ENCODE measurements around the gene STEAP3. TPM values are rescaled to one million over a fixed set of nuclear protein-coding genes. Genes with fewer than 3 reads are reported as not detected.

STEAP3 gene
- total RNA-seq, 1 donor from 2014 or later: 8.9 TPM

DNA sequence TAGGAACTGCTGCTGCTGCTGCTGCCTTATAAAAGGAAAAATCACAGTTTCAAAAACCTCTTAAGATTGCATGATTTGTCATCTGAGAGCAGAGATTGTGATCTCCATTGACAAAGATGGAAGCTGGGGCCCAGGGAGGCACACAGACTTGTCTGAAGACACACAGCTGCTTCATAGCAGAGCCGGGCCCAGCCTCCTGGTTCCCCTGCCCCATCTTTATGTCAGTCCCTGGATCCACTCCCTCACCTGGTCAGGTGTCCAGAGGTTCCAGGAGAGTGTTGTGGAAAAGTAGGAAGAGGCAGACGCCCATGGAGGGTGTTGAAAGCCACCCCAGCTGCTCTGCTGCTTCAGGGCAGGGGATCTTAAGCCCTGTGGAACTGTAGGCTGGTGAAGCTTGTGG is 20.0 kb downstream of the STEAP3 start:
- peak overlapping the region; percentile 80 for H3K27ac ChIP-seq (ENCODE audit: low read depth, low read length)
- peak overlapping the region in 2 of 3 donors; percentile 50 to 60 for H3K9ac ChIP-seq (ENCODE audit: low read depth in 1 of 3, low read length in 3 of 3)
- H3K36me3 ChIP-seq (ENCODE audit: control insufficient read depth in 3 of 3, insufficient read depth in 3 of 3, low read length in 3 of 3): peaks cover 32 to 33% (median 33%) of the 10 kb centered on the region in 3 donors
- H3K27me3 ChIP-seq (ENCODE audit: control insufficient read depth in 3 of 3, insufficient read depth in 3 of 3, low read length in 3 of 3): no peaks in the 10 kb centered on the region
- peaks cover 26 to 62% (median 43%) of the 10 kb centered on the region in 3 donors for H3K4me1 ChIP-seq (ENCODE audit: control insufficient read depth in 3 of 3, insufficient read depth in 3 of 3, low read length in 3 of 3)
- H3K4me3 ChIP-seq (ENCODE audit: low read length in 3 of 3): no peak overlapping the region
- H3K9me3 ChIP-seq (ENCODE audit: control insufficient read depth in 3 of 3, low read length in 3 of 3): no peaks in the 10 kb centered on the region

DNA sequence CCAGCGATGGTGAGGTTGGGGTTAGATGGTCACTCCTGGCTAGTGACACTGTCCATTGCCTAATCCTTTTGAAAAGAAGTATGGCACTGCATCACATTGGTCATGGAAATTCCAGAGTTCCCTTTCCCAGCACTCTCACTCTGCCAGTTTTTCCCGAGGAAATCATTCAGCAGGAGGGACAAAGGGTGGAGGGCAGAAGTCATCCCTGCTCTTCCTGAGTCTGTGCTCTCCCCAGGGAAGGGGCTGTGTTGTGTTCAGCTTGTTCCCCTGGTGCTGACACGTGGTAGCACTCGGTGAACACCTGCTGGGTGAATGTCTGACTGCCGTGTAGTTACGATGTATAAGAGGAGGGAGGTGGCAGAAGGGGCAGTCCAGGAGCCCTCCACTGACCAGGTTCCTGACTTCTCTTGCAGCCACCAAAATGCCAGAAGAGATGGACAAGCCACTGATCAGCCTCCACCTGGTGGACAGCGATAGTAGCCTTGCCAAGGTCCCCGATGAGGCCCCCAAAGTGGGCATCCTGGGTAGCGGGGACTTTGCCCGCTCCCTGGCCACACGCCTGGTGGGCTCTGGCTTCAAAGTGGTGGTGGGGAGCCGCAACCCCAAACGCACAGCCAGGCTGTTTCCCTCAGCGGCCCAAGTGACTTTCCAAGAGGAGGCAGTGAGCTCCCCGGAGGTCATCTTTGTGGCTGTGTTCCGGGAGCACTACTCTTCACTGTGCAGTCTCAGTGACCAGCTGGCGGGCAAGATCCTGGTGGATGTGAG is 21.6 kb downstream of the STEAP3 start:
- Histone ChIP-seq H3K36me3 (ENCODE audit: control insufficient read depth in 3 of 3, insufficient read depth in 3 of 3, low read length in 3 of 3) (peaks cover 42 to 45% (median 43%) of the 10 kb centered on the region in 3 donors), H3K27ac (ENCODE audit: low read depth, low read length) (no peak overlapping the region)

DNA sequence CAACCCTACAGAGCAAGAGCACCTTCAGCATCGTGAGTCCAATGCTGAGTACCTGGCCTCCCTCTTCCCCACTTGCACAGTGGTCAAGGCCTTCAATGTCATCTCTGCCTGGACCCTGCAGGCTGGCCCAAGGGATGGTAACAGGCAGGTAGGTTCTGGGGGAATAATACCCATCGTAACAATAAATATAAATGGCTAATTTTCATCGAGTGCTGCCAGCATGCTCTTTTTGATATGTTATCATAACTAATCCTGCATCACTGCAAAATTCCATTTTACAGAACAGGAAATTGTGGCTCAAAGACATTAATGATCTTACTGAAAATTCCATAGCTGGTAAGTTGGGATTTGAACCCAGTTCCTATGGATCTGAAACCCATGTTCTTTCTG is 22.2 kb downstream of the STEAP3 start:
- H3K4me3 ChIP-seq (ENCODE audit: low read length in 3 of 3): no peak overlapping the region
- H3K36me3 ChIP-seq (ENCODE audit: control insufficient read depth in 3 of 3, insufficient read depth in 3 of 3, low read length in 3 of 3): peaks cover 44 to 50% (median 44%) of the 10 kb centered on the region in 3 donors
- H3K9ac ChIP-seq (ENCODE audit: low read depth in 1 of 3, low read length in 3 of 3): no peak overlapping the region
- H3K27me3 ChIP-seq (ENCODE audit: control insufficient read depth in 3 of 3, insufficient read depth in 3 of 3, low read length in 3 of 3): no peaks in the 10 kb centered on the region
- H3K27ac ChIP-seq (ENCODE audit: low read depth, low read length): no peak overlapping the region
- no peaks in the 10 kb centered on the region for H3K9me3 ChIP-seq (ENCODE audit: control insufficient read depth in 3 of 3, low read length in 3 of 3)
- peaks cover 21 to 48% (median 31%) of the 10 kb centered on the region in 3 donors for H3K4me1 ChIP-seq (ENCODE audit: control insufficient read depth in 3 of 3, insufficient read depth in 3 of 3, low read length in 3 of 3)

More for the DNA sequence above, 21.6 kb downstream of the STEAP3 start:
- Histone ChIP-seq H3K9ac (ENCODE audit: low read depth in 1 of 3, low read length in 3 of 3) (no peak overlapping the region), H3K4me3 (ENCODE audit: low read length in 3 of 3) (no peak overlapping the region), H3K4me1 (ENCODE audit: control insufficient read depth in 3 of 3, insufficient read depth in 3 of 3, low read length in 3 of 3) (peaks cover 23 to 53% (median 36%) of the 10 kb centered on the region in 3 donors), H3K9me3 (ENCODE audit: control insufficient read depth in 3 of 3, low read length in 3 of 3) (no peaks in the 10 kb centered on the region), H3K27me3 (ENCODE audit: control insufficient read depth in 3 of 3, insufficient read depth in 3 of 3, low read length in 3 of 3) (no peaks in the 10 kb centered on the region)

DNA sequence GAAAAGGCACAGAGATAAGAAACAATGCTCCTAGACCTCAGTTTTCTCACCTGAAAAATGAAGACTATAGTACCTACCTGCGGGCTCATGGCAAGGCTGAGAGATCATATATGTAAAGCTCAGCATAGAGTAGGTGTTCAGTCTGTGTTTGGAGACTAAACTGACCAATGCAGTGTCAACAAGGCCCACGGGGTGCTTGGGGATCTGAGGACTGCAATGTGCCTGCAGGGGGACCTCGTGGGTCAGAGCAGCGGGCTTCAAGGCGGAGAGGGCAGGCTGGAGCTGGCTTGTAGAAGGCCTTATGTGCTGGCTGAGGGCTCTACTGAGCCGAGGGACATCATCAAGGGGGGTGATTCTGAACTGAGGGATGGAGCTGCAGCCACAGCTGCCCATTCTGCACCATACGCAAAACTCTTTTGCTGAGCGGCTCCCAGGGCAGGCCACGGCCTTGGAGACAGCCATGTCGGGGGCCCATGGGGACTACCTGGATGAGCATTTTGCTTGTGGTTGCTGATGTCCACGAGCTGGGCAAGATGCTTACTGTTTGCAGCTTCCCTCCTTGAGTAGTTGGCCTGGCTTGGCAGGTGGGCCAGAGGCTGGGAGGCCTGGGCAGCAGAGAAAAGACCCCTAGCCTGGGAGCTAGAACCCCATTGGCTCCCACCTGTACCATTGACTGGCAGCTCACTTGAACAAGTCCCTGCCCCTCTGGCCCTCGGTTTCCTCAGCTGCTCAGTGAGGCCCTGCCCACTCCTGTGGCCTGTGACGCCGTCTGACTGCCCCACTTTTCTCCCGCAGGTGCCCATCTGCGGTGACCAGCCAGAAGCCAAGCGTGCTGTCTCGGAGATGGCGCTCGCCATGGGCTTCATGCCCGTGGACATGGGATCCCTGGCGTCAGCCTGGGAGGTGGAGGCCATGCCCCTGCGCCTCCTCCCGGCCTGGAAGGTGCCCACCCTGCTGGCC is 23.5 kb downstream of the STEAP3 start:
- H3K4me1 ChIP-seq (ENCODE audit: control insufficient read depth in 3 of 3, insufficient read depth in 3 of 3, low read length in 3 of 3): peaks cover 20 to 48% (median 28%) of the 10 kb centered on the region in 3 donors
- peaks cover 49 to 56% (median 55%) of the 10 kb centered on the region in 3 donors for H3K36me3 ChIP-seq (ENCODE audit: control insufficient read depth in 3 of 3, insufficient read depth in 3 of 3, low read length in 3 of 3)
- H3K4me3 ChIP-seq (ENCODE audit: low read length in 3 of 3): no peak overlapping the region
- no peaks in the 10 kb centered on the region for H3K27me3 ChIP-seq (ENCODE audit: control insufficient read depth in 3 of 3, insufficient read depth in 3 of 3, low read length in 3 of 3)
- H3K9ac ChIP-seq (ENCODE audit: low read depth in 1 of 3, low read length in 3 of 3): no peak overlapping the region
- no peaks in the 10 kb centered on the region for H3K9me3 ChIP-seq (ENCODE audit: control insufficient read depth in 3 of 3, low read length in 3 of 3)
- H3K27ac ChIP-seq (ENCODE audit: low read depth, low read length): no peak overlapping the region

DNA sequence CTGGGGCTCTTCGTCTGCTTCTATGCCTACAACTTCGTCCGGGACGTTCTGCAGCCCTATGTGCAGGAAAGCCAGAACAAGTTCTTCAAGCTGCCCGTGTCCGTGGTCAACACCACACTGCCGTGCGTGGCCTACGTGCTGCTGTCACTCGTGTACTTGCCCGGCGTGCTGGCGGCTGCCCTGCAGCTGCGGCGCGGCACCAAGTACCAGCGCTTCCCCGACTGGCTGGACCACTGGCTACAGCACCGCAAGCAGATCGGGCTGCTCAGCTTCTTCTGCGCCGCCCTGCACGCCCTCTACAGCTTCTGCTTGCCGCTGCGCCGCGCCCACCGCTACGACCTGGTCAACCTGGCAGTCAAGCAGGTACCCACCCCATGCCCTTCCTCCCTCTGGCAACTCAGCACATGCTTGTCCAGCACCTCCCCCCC is 24.2 kb downstream of the STEAP3 start:
- H3K27me3 ChIP-seq (ENCODE audit: control insufficient read depth in 3 of 3, insufficient read depth in 3 of 3, low read length in 3 of 3): no peaks in the 10 kb centered on the region
- no peaks in the 10 kb centered on the region for H3K9me3 ChIP-seq (ENCODE audit: control insufficient read depth in 3 of 3, low read length in 3 of 3)
- peaks cover 24 to 48% (median 28%) of the 10 kb centered on the region in 3 donors for H3K4me1 ChIP-seq (ENCODE audit: control insufficient read depth in 3 of 3, insufficient read depth in 3 of 3, low read length in 3 of 3)
- H3K36me3 ChIP-seq (ENCODE audit: control insufficient read depth in 3 of 3, insufficient read depth in 3 of 3, low read length in 3 of 3): peaks cover 49 to 60% (median 57%) of the 10 kb centered on the region in 3 donors
- H3K9ac ChIP-seq (ENCODE audit: low read depth in 1 of 3, low read length in 3 of 3): no peak overlapping the region
- no peak overlapping the region for H3K27ac ChIP-seq (ENCODE audit: low read depth, low read length)
- H3K4me3 ChIP-seq (ENCODE audit: low read length in 3 of 3): no peak overlapping the region

DNA sequence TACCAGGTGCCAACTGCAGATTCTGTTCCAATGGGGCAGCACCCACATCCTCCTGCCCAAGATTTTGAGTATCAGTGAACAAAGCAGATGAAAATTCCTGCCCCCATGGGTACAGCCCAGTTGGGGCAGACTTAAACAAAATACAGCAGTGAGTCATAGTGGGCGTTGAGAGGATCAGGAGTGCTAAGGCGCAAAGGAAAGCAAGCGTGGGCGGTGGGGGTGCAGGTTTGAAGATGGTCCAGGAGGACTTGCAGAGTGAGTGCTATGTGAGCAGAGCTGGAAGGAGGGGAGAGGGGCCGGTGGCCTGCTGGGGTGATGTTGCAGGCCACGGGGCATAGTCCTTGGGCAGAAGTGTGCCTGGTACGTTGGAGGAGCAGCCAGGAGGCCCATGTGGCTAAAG is 24.7 kb downstream of the STEAP3 start:
- H3K9me3 ChIP-seq (ENCODE audit: control insufficient read depth in 3 of 3, low read length in 3 of 3): no peaks in the 10 kb centered on the region
- no peak overlapping the region for H3K9ac ChIP-seq (ENCODE audit: low read depth in 1 of 3, low read length in 3 of 3)
- H3K27me3 ChIP-seq (ENCODE audit: control insufficient read depth in 3 of 3, insufficient read depth in 3 of 3, low read length in 3 of 3): no peaks in the 10 kb centered on the region
- no peak overlapping the region for H3K27ac ChIP-seq (ENCODE audit: low read depth, low read length)
- peaks cover 49 to 64% (median 57%) of the 10 kb centered on the region in 3 donors for H3K36me3 ChIP-seq (ENCODE audit: control insufficient read depth in 3 of 3, insufficient read depth in 3 of 3, low read length in 3 of 3)
- H3K4me1 ChIP-seq (ENCODE audit: control insufficient read depth in 3 of 3, insufficient read depth in 3 of 3, low read length in 3 of 3): peaks cover 24 to 48% (median 27%) of the 10 kb centered on the region in 3 donors
- no peak overlapping the region for H3K4me3 ChIP-seq (ENCODE audit: low read length in 3 of 3)

DNA sequence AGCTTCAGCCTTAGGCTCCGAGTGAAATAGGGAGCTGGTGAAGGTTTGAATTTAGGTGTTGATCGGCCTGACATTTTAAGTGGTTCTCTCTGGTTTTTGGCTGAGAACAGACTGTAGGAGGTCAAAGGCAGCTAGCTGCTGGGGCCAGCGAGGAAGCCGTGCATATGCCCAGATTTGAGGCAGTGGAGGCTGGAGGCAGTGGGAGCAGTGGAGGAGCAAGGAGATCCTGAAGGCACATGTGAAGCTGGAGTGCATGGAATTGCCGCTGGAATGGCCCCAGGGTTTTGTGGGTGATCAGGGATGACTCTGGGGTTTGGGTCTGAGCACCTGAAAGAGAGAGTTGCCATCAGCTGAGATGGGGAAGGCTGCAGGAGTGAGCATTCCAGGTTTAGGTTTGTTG is 25.1 kb downstream of the STEAP3 start:
- Histone ChIP-seq H3K9ac (ENCODE audit: low read depth in 1 of 3, low read length in 3 of 3) (no peak overlapping the region), H3K27ac (ENCODE audit: low read depth, low read length) (no peak overlapping the region), H3K9me3 (ENCODE audit: control insufficient read depth in 3 of 3, low read length in 3 of 3) (no peaks in the 10 kb centered on the region), H3K36me3 (ENCODE audit: control insufficient read depth in 3 of 3, insufficient read depth in 3 of 3, low read length in 3 of 3) (peaks cover 47 to 64% (median 57%) of the 10 kb centered on the region in 3 donors), H3K4me3 (ENCODE audit: low read length in 3 of 3) (no peak overlapping the region), H3K27me3 (ENCODE audit: control insufficient read depth in 3 of 3, insufficient read depth in 3 of 3, low read length in 3 of 3) (no peaks in the 10 kb centered on the region), H3K4me1 (ENCODE audit: control insufficient read depth in 3 of 3, insufficient read depth in 3 of 3, low read length in 3 of 3) (peaks cover 24 to 43% (median 26%) of the 10 kb centered on the region in 3 donors)

DNA sequence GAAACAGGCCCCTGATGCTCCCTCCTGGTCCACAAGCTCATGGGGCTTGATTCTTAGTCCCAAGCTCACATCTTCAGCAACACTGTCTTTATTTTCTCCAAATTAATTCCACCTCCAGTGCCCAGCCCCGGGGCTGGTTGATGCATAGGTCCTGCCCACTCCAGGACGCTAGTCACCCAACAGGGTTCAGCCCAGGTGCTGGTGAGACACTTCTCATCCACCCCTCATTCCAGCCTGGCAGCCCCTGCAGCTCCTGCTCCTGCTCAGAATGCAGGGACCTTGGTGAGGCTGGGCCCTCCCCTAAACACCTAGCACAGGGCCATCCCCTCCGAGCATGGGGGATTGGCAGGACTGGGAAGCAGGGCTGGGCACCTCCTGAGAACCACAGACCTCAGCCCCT is 25.7 kb downstream of the STEAP3 start:
- Histone ChIP-seq H3K36me3 (ENCODE audit: control insufficient read depth in 3 of 3, insufficient read depth in 3 of 3, low read length in 3 of 3) (peaks cover 48 to 64% (median 61%) of the 10 kb centered on the region in 3 donors), H3K9me3 (ENCODE audit: control insufficient read depth in 3 of 3, low read length in 3 of 3) (no peaks in the 10 kb centered on the region), H3K27ac (ENCODE audit: low read depth, low read length) (no peak overlapping the region), H3K27me3 (ENCODE audit: control insufficient read depth in 3 of 3, insufficient read depth in 3 of 3, low read length in 3 of 3) (no peaks in the 10 kb centered on the region), H3K4me1 (ENCODE audit: control insufficient read depth in 3 of 3, insufficient read depth in 3 of 3, low read length in 3 of 3) (peaks cover 24 to 42% (median 25%) of the 10 kb centered on the region in 3 donors), H3K4me3 (ENCODE audit: low read length in 3 of 3) (no peak overlapping the region), H3K9ac (ENCODE audit: low read depth in 1 of 3, low read length in 3 of 3) (peak overlapping the region in 1 of 3 donors; percentile 33)

DNA sequence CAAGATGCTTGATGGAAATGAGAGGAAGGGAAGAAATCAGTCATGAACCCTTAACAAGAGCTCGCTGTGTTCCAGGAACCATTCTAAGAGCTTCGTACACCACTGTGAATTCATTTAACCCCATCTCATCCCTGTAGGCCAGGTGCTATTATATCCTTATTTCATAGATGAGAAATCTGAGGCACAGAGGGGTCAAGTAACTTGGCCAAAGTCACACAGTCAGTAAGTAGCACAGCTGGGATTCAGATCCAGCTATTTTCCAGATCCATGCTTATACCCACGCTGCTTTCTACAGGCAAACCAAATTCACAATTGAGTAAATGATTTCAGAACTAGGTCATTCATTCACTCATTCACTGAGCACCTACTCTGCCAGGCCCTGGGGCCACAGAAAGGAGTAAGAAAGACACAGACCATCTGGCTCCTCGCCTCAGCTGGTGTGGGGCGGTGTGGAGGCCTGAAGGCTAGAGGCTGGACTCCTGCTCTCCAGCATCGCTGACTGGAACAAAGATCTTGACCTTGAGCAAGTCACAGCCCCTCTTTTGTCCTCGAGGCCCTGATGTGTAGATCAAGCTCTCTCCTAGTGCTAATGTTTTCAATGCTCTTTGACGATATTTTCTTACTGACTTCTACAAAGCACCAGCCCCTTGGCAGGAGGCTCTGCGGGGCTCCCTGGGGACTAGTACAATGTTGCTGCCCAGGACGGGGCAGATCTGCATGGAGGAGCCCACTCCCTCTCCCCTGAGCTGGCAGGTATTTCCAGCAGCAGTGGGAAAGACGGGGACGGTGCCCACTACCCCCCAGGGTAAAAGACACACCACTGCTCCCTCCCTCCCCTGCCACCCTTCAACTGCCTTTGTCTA is 26.5 kb downstream of the STEAP3 start:
- H3K27ac ChIP-seq (ENCODE audit: low read depth, low read length): no peak overlapping the region
- peaks cover 23 to 37% (median 24%) of the 10 kb centered on the region in 3 donors for H3K4me1 ChIP-seq (ENCODE audit: control insufficient read depth in 3 of 3, insufficient read depth in 3 of 3, low read length in 3 of 3)
- H3K27me3 ChIP-seq (ENCODE audit: control insufficient read depth in 3 of 3, insufficient read depth in 3 of 3, low read length in 3 of 3): no peaks in the 10 kb centered on the region
- H3K36me3 ChIP-seq (ENCODE audit: control insufficient read depth in 3 of 3, insufficient read depth in 3 of 3, low read length in 3 of 3): peaks cover 53 to 71% (median 65%) of the 10 kb centered on the region in 3 donors
- no peaks in the 10 kb centered on the region for H3K9me3 ChIP-seq (ENCODE audit: control insufficient read depth in 3 of 3, low read length in 3 of 3)
- H3K9ac ChIP-seq (ENCODE audit: low read depth in 1 of 3, low read length in 3 of 3): no peak overlapping the region
- no peak overlapping the region for H3K4me3 ChIP-seq (ENCODE audit: low read length in 3 of 3)
